GM21381 (cell line): ENCODE data around the gene ART3.
A peak's percentile ranks its signal among the peaks of the same experiment; 100 is the strongest.

Source experiments
- ATAC-seq: cut with Tn5 transposase; IDR thresholded peaks from one replicate; pipeline ENCODE4 v1.9.1; 2021; ENCODE audit warnings: mild to moderate bottlenecking, moderate library complexity; ENCODE audit not compliant: unreplicated experiment

Gene ART3

GRCh38 chr4:76067652-76068286 is 6.7 kb upstream of the ART3 start:
- peak; percentile 69 for ATAC-seq

GRCh38 chr4:76072760-76073159 is 1.7 kb upstream of the ART3 start:
- ATAC-seq = no peak

- ATAC-seq = no peak
Observed at GRCh38 chr4:76074993-76075600, 588 bp downstream of the ART3 start.

DNA sequence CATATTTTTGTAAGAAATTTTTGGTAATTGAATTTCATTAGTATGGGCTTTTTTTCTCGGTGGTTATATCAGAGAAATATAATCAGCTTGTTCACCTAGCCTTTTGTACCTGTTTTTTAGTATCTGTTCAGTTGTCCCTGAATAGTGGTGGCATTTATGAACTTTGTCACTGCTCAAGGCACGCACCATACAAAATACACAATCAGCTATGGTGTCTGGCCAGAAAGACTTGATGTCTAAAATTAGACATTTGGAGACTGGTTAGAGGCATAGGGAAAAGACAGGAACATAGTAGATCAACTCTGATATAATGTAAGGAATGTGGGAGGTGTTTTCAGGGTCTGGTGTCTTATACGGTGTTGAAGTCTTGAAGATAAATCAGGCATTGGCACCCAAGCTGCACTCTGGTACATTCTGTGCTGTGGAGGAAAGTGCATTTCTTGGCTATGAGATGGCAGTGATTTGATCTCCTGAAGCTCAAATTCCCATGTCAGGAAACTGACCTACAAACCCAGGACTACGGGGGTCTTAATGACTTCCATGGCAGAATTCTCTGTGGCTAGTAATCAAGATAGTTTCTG is 3.6 kb downstream of the ART3 start:
- no peak for ATAC-seq

DNA sequence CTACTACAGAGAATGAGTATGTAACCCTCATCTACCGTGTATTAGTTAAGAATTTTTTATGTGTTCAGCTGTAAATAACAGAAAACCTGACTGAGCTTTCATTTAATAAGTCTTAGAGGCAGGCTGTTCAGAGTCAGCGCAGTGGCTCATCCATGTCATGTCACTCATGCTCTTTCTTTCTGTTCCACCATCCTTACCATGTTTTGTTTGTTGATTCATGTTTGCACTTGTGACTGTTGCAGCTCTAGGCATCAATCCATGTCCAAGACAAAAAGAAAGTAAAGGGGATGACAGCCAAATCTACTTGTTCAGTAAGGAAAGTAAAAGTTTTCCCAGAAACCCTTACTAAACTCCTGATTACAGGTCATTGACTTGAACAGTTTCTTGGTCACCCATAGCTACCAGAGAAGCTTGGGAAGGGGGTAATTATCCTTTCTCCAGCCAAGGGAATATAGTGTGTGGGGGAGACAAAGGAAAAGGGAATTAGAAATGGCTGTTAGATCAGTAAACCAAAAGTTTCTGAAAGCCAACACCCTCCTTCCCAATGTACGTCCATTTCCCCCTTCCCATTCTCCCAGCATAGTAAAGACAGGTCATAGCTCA is 9.0 kb downstream of the ART3 start:
- no peak for ATAC-seq

- ATAC-seq = no peak
Observed at GRCh38 chr4:76084542-76084941, 10.0 kb downstream of the ART3 start.

GRCh38 chr4:76087007-76087769 is 12.7 kb downstream of the ART3 start:
- no peak for ATAC-seq

- no peak for ATAC-seq
Observed at GRCh38 chr4:76088719-76089118, 14.2 kb downstream of the ART3 start.

DNA sequence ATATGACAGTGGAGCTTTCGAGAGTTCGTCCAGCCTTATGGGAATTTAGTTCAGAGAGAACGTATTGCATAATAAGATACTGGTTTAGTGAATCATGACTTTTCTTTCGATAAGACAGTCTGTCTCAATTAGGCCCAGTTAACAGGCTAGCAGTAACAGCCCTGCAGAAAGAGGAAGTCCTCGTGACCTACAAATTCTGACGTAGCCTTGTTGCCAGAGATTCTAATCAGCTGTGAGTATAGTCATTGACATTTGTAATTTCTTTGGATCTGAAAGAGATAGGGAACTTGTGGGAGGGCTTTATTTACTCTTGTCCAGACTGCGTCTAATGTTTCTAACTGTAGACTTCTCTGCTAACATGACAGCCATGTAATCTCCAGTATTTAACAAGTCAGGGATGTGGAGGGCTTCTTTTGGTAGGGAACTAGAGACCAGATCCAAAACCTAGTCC is 15.8 kb downstream of the ART3 start:
- peak; percentile 62 for ATAC-seq

DNA sequence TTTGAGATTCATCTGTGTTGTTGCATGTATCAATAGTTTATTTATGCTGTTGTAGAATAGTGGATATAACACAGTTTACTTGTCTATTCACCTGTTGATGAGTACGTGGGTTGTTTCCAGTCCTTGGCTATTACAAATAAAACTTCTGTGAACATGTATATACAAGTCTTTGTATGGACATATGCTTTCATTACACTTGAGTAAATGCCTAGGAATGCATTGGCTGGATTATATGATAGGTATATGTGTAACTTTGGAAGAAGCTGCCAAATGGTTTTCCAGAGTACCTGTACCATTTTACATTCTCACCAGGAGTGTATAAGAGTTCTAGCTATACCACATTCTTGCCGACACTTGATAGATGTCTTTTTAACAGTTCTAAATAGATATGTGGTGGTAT is 16.5 kb downstream of the ART3 start:
- no peak for ATAC-seq

DNA sequence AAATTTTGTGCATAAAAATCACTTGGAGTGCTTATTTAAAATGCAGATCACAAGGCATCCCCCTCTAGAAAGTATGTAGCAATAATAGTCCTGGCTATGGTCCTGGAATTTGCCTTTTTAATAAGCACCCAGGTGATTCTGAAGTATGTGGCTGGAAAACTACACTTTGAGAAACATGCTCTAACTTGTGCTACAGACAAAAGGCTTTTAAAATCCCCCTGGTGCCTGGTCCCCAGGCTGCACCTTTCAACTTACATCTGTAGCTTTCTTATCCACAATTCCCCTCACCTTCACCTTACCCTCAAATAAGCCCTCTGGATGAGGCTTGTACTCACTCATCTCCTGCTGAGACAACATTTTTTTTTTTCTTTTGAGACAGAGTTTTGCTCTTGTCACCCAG is 21.1 kb downstream of the ART3 start:
- no peak for ATAC-seq

DNA sequence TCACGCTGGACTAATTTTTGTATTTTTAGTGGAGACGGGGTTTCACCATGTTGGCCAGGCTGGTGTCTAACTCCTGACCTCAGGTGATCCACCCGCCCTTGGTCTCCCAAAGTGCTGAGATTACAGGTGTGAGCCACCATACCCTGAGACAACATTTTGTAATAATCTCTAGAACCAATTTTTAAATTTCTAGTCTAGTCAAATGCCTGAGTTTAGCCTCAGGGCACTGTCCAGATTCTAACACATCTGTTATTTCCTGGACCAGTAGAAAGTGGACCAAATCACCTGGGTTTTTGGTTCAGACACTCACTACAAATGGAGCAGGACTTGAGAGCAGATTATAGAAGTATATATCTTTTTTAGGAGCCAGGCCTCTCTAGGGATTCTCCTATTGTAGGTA is 21.6 kb downstream of the ART3 start:
- ATAC-seq = no peak

GRCh38 chr4:76105652-76106051 is 31.1 kb downstream of the ART3 start:
- ATAC-seq = no peak

GRCh38 chr4:76106442-76106841 is 31.9 kb downstream of the ART3 start:
- no peak for ATAC-seq

DNA sequence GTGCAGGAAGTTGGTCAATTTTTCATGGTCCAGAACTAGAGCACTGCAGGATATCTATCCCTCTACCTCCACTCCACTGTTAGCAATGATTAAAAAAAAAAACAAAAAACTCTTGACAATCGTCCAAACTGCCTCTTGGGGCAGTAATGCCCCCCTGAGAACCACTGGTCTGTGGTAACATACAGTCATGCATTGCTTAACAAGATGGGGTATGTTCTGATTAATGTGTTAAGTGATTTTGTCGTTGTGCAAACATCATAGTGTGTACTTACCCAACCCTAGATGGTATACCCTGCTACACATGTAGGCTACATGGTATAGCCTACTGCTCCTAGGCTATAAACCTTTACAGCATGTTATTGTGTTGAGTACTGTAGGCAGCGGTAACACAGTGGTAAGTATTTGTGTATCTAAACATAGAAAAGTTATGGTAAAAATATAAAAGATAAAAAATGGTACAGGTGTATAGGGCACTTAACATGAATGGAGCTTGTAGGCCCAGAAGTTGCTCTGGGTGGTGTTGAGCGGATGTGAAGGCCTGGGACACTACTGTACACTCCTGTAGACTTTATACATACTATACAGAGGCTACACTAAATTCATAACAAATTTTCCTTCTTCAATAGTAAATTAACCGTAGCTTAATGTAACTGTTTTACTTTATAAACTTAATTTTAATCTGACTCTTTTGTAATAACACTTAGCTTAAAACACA is 34.1 kb downstream of the ART3 start:
- no peak for ATAC-seq

GRCh38 chr4:76116821-76117220 is 42.3 kb downstream of the ART3 start:
- no peak for ATAC-seq

- ATAC-seq = no peak
Observed at GRCh38 chr4:76117536-76117935, 43.0 kb downstream of the ART3 start.

DNA sequence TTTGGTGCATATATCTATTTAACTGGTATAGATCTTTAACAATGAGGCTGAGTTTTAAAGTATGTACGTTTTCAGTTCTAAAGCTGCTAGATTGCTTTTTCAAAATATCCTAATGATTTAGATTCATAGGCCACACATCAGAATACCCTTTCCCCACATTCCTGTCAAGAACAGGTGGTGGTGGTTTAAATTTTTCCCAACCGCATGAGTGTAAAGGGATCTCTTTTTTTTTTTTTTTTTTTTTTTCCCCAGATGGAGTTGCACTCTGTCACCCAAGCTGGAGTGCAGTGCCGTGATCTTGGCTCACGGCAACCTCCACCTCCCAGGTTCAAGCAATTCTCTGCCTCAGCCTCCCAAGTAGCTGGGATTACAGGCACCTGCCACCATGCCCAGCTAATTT is 45.7 kb downstream of the ART3 start:
- no peak for ATAC-seq

- no peak for ATAC-seq
Observed at GRCh38 chr4:76125816-76126215, 51.3 kb downstream of the ART3 start.

DNA sequence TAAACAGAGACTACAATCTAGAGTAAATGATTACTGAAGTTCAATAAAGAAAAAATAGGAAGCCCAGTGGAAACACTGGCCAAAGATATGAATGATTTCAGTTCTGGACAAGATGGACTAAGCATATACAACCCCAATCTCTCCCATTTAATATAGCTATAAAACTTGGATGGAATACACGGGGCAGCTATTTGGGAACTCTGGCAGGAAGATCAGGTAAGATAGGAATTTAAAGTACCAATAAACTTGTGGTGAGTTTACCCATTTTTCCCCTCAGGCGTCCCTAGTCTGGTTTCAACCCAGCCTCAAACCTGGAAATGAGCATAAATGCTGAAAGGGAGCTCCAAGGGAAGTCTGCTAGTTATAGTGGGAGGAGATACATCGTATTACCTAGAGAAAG is 53.2 kb downstream of the ART3 start:
- ATAC-seq = no peak

- no peak for ATAC-seq
Observed at GRCh38 chr4:76141241-76141640, 66.7 kb downstream of the ART3 start.
